ENCODE measurements around the gene NDC1. TPM values are rescaled to one million over a fixed set of nuclear protein-coding genes. Genes with fewer than 3 reads are reported as not detected.

NDC1 gene
- polyA plus RNA-seq, 4 donors, result 26.7 to 33.0 (median 32.3) TPM

DNA sequence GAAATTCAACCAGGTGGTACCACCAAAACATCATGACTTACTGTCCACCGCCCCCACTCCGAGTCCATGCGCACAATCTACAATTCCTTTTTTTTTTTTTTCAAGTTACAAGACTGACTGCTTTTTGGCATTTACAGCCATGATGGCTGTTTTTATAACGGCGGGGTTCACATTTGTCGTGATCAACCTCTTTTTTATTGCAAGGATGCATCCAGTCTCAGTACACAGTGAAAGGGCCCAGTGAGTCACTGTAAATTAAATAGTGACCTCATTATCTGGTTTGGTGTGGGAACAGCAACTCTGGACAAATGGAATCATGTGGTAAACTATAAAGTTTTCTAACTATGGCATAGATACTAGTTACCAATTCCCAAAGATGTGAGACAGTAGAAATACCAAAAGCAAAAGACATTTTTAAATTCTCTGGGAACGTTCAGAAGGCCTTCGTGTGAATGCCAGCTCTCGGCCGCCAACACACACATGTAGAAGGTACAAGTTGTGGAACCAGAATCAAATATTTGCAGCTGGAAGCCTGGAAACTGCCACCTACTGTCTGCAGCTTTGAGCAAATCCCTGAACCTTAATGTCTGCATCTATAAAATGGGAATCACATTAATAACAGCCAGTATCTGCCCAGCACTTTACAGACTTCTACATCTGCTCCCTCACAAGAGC is 104.0 kb downstream of the NDC1 start:
- DNase-seq (ENCODE audit: low read depth in 4 of 4, low spot score in 3 of 4), result no peak

DNA sequence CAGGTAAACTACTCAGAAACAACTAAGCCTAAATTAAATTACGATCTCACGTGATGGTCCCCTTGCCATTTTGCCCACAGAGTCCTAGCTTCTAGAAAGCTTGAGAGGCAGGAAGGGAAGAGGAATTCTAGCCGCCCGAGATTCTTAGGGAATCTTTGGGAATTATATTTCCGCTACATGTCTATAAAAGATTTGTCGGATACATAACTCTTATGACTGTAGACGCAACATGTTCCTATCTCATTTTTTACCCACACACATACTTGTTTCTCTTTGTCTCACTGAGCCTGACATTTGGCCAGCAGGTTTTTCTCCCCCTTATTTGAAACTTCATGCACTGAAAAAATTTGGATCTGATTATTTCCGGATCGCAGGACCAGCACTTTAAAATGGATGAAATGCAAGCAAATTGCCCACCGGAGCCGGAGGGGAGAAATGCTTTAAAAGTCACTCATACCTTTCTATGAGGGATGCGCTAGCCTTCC is 104.6 kb downstream of the NDC1 start:
- DNase-seq (ENCODE audit: low read depth in 4 of 4, low spot score in 3 of 4), result no peak

DNA sequence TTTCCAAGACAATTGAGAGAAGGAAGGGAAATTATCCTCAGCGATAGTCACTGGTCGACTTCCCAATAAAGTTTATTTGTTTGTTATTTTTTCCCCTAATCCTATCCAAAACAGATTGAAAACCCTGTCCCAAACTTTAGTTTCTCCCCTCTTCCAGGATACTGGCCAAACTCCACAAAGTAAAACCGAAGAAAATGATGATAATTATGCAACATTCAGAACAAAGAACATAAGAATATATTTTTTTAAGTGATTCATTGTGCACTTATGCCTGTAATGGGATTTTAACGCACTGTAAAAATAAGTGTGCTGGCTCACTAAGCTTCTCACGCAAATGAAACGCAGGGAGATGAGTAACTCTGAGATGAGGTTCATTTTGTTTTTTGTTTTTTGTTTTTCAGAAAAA is 105.2 kb downstream of the NDC1 start:
- no peak for DNase-seq (ENCODE audit: low read depth in 4 of 4, low spot score in 3 of 4)

DNA sequence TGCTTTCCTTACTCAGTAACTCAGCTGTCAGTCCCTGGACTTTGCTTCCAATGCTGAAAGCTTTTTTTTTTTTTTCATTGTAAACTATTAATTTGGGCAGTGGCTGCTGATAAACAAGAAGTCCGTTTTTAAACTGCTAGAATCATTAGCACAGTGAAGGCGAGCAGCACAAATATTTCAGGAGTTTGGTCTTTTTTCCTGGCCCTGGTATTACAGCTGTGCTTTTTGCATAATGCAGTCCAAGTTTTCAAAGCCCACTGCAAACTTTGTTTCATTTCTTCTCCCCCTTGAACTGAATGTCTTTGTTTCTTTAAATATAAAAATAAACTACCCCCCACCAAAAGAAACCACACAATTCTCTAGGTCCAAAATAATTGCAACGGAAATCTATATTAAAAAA is 105.7 kb downstream of the NDC1 start:
- no peak for DNase-seq (ENCODE audit: low read depth in 4 of 4, low spot score in 3 of 4)

DNA sequence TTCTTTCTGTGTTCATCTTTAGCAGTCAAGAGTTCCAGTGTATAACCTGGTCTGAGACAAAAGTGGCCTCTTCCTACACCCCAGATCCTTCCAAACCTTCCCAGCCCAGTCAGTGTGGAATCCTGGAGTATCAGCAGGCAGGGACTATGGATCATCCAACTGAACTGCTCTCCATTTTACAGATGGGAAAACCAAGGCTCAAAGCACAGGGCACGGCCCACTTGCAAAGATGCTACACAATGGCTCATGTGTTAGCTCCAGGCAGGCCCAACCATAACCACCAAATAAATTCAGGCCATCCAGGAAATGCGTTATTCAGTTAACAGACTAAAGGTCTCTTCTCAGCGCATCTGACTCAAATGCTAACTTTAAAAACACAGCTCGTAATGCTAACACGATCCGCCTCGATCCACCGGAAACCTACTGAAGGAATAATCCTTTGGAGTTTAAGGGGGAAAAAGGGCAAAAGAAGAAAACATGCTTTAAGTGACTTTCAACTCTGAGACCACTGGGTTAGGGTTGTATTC is 106.3 kb downstream of the NDC1 start:
- no peak for DNase-seq (ENCODE audit: low read depth in 4 of 4, low spot score in 3 of 4)

DNA sequence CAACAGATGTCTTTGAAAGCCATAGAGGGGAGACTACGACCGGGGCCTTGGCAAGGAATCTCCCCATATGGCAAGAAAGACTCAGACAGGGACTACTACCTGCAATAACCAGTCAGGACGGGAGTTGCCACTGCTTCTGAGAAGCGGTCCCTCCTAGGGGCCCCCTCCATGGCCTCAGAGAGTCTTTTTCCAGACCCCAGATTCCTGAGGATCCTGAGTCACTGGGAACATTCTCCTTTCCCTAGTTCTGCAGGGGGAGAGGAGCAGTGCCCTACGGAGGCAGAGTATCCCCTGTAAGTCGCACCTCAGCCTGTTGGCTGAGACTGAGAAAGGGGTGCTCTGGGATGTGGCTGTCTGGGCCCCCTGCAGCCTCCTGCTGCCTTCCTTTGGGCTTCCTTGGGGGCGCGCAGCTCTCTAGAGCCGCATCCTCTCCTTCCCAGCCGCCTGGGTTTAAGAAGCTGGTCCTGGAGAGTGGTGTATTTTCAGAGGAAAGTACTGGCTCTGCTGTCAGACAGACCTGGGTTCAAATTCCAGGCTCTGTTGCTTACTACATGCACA is 107.0 kb downstream of the NDC1 start:
- DNase-seq (ENCODE audit: low read depth in 4 of 4, low spot score in 3 of 4), result no peak

DNA sequence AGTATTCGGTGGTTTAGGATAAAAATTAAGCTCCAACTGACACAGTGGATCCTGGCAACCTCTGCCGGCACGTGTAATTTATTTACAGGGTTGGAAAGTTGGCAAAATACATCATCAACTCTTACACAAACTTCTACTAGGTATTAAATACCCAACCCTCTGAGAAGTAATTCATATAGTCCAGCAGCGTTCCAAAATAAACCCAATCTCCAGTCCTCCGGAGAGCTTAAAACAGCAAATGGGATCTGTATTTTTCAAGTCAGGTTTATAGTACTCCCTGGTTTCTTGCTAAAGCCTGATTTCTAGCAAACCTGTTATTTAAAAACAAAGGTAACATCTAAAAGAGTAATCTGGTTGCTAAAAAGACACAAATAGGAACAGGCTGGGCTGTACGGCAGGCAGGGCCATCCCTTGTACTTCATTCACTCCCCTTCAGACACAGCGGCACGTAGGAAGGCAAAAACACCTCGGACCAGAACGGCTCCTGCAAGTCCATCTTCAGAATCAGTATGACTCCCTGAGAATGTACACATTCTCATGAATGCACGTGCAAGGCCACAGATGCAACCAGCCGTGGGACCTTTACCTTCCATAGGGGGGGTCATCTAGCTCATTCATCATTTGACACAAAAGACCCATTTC is 107.8 kb downstream of the NDC1 start:
- no peak for DNase-seq (ENCODE audit: low read depth in 4 of 4, low spot score in 3 of 4)

DNA sequence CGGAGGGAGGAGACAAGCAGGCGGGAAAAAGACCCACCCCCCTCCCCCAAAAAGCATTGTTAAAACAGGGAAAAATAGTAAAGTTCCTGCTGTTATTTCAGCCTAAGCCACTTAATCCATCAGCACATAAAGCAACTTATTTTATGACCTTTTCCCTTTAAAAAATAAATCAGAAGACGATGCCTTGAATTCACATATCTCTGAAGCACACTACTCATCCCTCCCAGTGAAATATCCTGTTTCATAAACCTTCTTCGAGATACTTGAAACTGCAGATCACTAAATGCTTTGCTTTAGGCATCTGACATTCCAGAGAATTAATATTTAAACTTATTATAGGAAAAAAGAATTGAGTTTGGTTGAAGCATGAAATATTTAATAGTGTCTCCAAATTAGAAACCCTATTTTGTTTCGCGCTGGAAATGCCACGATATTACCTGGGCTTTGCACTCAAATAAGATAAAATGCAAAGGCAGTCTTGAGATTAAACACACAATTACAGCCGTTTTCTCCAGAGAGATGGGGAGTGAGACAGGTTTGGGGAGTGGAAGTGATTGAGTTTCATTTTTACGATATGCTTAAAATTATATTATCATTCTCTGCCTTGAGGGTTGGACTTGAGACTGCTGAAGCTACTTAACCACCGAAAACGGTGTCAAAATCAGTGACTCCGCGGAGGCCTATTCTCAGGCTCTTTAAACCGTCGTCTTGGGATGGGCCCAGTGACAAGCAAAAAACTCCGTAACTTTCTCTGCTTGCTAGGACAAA is 108.5 kb downstream of the NDC1 start:
- DNase-seq (ENCODE audit: low read depth in 4 of 4, low spot score in 3 of 4), result no peak

DNA sequence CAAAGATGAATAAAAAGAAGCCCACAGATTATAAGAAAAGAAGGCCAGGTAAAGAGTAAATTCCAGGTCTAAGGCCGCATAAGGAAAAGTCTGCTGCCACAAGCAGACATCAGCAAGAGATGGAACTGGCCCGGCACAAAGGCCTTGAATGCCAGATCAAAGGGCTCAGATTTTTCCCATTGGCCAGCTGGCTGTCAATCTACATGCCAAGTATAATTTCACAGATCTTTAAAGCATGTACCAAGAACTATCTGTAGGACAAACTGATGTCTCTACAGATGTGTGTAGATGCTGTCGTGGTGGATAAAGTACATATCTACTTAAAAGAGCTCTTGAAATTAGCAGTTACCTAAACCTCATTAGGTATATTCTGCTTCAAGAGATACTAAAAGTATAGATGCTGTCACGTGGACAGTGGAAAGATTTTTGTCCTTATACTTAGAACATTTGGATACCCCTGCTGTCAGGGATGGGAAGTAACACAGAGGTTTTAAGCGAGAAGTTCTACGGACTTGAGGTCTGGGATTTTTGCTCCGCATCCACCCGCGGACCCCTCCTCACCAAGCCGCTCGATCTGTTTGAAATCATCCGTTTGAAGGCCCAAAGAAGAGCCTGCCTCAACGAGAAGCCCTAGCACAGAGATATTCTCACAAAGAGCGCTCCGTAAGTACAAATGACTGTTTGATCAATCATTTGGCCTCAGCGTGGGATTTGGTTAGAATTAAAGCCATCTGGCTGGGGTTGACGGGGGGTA is 109.2 kb downstream of the NDC1 start:
- DNase-seq (ENCODE audit: low read depth in 4 of 4, low spot score in 3 of 4), result no peak

DNA sequence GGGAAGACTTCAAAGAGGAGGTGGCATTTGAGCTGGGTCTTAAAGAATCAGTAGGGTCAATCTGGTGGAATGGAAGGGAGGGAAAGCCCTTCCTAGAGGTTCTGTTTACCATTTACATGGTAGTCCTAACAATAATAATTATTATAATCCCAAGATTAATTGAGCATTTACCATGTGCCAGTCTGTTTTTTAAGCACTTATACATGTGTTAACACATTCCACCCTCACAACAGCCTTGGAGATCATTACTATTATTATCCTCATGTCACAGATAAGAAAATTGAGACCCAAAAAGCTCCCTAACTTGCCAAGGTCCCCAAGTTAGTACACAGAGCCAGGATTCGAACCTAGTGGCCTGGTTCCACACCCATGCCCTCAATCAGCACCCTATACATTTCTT is 109.9 kb downstream of the NDC1 start:
- DNase-seq (ENCODE audit: low read depth in 4 of 4, low spot score in 3 of 4), result no peak

DNA sequence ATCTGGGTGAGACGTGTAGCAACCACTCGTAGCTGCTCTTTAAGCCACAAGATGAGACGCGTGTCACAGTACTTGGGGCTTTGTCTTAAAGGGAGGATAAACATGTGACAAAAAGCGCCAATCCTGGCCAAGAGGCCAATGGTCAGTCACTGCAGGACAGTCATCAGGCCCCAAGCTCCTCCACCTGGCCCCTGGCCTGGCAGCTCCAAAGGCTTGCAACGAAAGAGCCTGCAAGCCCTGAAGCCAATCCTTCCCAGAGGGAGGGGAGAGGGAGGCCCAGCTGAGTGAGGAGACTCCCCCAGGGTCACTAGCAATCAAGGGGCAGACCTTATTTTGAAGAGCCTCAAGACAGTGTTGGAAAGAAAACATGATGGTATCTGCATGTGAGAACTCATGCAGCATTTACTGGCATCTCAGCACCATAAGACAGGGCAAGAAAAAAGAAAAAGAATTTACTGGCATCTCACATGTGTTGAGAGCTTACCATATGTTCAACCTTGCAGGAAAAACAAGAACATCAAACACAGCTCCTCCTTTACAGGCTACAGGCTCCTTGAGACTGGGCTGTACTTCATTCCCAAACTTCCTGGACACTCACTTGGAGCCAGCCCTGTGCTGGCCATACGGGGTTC is 110.5 kb downstream of the NDC1 start:
- no peak for DNase-seq (ENCODE audit: low read depth in 4 of 4, low spot score in 3 of 4)

DNA sequence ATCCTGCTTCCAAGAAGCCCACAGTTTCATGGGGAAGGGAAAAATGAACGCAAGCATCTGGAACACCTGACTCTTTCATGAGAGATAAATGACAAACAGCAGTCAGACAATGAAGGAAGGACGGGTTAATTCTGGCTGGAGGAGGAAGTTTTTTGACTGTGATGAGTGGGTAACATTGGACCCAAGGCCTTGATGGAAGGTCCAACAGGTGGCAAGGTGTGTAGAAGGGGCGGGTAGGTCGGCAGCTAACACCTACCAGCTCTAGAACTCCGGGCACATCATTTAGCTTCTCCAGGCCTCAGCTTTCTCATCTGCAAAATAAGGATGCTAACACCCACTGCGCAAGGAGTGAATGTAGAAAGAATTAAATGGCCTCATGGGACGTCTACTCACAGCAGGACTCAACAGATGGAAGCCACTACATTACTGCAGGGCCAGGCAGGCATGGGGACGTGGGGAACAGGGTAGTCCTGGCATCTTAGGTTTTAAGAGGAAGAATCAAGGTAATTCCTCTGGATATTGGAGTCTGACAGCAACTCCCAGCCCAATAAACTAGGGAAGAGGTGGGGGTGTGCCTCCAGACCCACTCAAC is 112.0 kb downstream of the NDC1 start:
- DNase-seq (ENCODE audit: low read depth in 4 of 4, low spot score in 3 of 4), result no peak

DNA sequence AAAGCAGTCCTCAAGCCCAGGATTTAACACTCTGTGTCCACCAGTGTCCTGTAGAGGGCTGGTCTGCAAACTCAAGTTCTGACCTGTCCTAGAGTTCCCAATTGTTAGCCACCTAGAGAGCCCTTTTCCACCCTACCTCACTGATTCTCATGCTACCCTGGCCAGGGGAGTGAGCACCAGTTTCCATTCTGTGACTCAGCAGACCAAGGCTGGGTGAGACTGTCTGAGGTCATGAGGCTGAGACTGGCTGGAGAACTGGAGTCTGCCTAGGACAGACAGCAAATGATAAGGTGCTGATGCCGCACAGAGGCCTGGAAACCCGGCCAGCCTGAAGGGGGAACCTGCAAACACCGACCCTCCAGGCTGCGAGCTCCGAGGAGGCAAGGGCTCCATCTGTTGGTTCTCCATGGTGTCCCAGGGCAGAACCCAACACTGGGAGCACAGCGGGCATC is 112.8 kb downstream of the NDC1 start:
- no peak for DNase-seq (ENCODE audit: low read depth in 4 of 4, low spot score in 3 of 4)

DNA sequence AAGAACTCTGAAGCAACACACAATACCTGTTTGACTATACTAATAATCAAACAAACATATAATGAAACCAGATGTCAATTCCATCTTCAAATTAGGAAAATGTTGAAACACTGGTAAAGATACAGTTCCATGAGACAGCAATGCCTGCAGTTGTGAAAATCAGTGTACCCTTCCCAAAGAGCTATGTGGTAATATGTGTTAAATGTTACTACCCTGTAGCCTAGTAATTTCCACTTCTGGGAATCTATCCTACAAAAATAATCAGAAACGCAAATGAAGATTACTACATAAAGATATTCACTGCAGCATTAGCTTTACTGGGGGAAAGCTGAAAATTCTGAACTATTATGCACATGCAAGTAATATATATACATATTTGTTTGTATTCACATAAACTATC is 116.1 kb downstream of the NDC1 start:
- DNase-seq (ENCODE audit: low read depth in 4 of 4, low spot score in 3 of 4), result no peak

DNA sequence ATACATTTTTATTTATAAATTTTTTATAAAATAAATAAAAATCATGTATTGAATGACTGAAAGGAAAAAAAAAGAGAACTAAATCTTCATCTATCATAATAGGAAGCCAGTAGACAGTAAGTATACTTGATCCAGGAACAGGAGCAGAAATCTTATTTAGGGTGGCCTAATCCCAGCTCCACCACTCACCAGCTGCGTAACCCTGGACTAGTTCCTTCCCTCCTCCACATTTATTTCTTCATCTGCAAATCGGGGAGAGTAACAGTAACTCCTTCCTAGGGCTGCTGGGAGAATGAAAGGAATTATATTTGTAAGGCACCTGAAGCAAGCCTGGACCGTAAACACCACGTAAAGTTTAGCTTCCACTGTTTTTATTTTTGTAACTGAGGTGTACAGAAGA is 117.0 kb downstream of the NDC1 start:
- no peak for DNase-seq (ENCODE audit: low read depth in 4 of 4, low spot score in 3 of 4)

DNA sequence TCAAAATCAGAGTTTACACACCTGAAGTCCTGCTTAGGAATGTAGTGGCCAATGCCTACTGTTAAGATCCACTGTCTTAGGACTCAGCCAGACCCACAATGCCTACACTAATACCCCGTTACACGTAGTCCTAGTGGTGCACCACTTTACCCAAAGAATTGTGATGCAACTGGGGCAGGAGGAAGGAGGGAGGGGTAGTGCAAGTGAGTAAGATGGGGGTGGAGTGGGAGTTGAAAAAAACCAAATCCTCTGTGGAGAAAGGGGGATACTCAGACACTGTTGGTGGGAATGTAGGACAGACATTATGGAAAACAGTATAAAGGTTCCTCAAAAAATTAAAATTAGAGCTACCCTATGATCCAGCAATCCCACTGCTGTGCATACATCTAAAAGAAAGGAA is 118.6 kb downstream of the NDC1 start:
- DNase-seq (ENCODE audit: low read depth in 4 of 4, low spot score in 3 of 4), result no peak

DNA sequence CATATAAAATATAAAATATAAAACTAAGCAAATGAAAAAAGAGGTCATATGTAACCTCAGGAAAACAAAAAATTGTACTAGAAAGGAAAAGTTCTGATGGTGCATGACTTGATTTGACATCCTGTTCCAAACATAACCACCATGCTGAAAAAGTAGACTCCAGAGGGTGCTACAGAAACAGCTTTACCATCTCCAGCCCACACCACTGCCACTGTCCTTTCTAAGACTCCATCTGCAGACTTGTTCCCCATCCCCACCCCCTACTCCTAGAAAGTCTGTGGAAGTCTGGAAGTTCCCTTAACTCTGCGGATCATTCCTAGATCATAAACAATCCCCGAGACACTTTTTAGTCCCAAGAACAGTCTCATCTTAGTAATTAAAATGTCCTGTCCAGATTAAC is 119.7 kb downstream of the NDC1 start:
- no peak for DNase-seq (ENCODE audit: low read depth in 4 of 4, low spot score in 3 of 4)

DNA sequence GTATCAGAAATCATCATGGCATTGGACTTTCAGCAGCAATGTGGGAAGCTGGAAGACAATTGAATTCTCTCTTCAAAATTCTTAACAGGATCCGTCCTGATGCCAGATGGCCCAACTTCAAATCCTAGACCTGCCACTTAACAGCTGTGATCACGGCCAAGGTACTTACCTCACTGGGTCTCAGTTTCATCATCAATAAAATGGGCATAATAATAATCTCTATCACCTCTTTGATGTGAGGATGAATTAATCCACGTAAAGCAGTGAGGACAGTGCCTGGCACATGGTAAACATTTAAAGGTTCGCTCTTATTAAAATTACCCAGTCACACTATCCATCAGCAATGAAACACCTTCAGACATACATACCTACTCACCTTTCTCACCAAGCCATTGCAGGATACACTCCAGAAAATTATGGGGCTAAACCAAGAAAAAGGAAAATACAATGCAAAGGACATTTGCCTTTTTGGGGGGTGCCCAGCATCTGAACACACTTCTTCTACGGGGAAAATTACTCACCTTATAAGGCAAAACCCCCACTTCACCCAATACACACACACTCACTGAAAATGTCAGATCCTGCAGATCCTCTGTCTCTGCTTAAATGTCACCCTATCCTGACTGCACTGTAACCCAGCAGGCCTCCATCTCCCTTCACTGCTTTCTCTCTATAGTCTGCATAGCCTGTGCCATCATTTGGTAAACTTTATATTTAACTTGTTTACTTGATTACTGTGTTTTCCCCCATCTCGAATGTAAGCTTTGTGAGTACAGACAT is 120.9 kb downstream of the NDC1 start:
- no peak for DNase-seq (ENCODE audit: low read depth in 4 of 4, low spot score in 3 of 4)

DNA sequence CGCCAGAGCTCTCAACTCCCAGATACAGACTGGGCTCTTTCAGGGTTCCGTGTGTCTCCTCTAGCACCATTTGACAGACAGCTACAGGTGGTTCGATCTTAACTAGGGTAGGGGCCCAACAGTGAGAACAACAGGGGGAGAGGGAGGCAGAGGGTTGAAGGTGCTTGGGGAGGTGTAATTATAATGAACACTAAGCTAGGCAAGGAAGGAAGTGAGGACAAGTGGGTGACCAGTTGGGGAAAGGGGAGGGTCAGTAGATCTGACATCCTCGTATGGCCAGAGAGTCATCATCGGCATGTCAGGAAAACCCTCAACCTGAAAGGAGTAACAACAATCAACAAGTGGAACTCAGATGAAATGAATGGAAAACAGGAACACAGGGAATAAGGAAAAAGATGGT is 121.9 kb downstream of the NDC1 start:
- DNase-seq (ENCODE audit: low read depth in 4 of 4, low spot score in 3 of 4), result no peak
